WTC11 (cell line): Measurements from ENCODE around the gene SULT6B1. TPM values are rescaled to one million over a fixed set of nuclear protein-coding genes. Genes with fewer than 3 reads are reported as not detected.

ENCODE experiments used
- ATAC-seq: fragments of 200-7000 bp; cut with Tn5 transposase; 2 replicates; pipeline ENCODE4 v1.10.0; 2021; ENCODE audit warnings: mild to moderate bottlenecking, moderate library complexity
- Bru-seq: library from RNA; stranded (reverse); fragments of 400-500 nt; gene quantifications from one replicate; lab custom pipeline; 2021; lab: Mats Ljungman, UMichigan
- CTCF ChIA-PET: fragments of 300-600 bp; sonication (Branson Sonifier 250); formaldehyde crosslinking; loops from one replicate; lab custom pipeline; 2021; ENCODE audit warnings: antibody characterized with exemption; lab: Charles Lee
- POLR2A ChIA-PET: fragments of 350-600 bp; sonication (Branson Sonifier 250); formaldehyde crosslinking; loops from one replicate; lab custom pipeline; 2021; ENCODE audit warnings: antibody characterized with exemption; lab: Charles Lee
- DNase-seq: peaks from one replicate; pipeline ENCODE4 v3.0.0; 2021; ENCODE audit warnings: low spot score
- H3K27ac Mint-ChIP-seq: 2 replicates; pipeline ENCODE4 v1.8.0; 2021; ENCODE audit warnings: mixed read lengths
- H3K27me3 Mint-ChIP-seq: 2 replicates; pipeline ENCODE4 v1.8.0; 2021; ENCODE audit warnings: low read depth, mild to moderate bottlenecking, moderate library complexity, mixed read lengths
- H3K36me3 Mint-ChIP-seq: 2 replicates; pipeline ENCODE4 v1.8.0; 2021; ENCODE audit warnings: mixed read lengths
- H3K4me1 Mint-ChIP-seq: 2 replicates; pipeline ENCODE4 v1.8.0; 2022; ENCODE audit warnings: mixed read lengths
- H3K4me3 Mint-ChIP-seq: 2 replicates; pipeline ENCODE4 v1.8.0; 2021; ENCODE audit warnings: mild to moderate bottlenecking, moderate library complexity, mixed read lengths
- H3K9me3 Mint-ChIP-seq: 2 replicates; pipeline ENCODE4 v1.8.0; 2021; ENCODE audit warnings: mixed read lengths
- CDX4 ChIP-seq: fragments of 250-450 bp; sonication (Bioruptor Pico); IDR thresholded peaks from 2 replicates; pipeline ENCODE4 v1.9.0; 2021; ENCODE audit warnings: moderate library complexity, mild to moderate bottlenecking, inconsistent platforms, borderline replicate concordance
- CREM ChIP-seq: sonication (generic); formaldehyde crosslinking; IDR thresholded peaks from 2 replicates; pipeline ENCODE4 v1.8.1; 2022; ENCODE audit warnings: mild to moderate bottlenecking, missing genetic modification reagents, moderate library complexity
- ELF4 ChIP-seq: sonication (generic); formaldehyde crosslinking; IDR thresholded peaks from 2 replicates; pipeline ENCODE4 v1.8.1; 2022; ENCODE audit warnings: low read depth, mild to moderate bottlenecking, moderate library complexity, missing genetic modification reagents
- FOXP1 ChIP-seq: sonication (generic); formaldehyde crosslinking; IDR thresholded peaks from 2 replicates; pipeline ENCODE4 v1.8.0; 2022; ENCODE audit warnings: missing genetic modification reagents, mild to moderate bottlenecking, moderate library complexity, borderline replicate concordance
- JUN ChIP-seq: sonication (generic); formaldehyde crosslinking; IDR thresholded peaks from 2 replicates; pipeline ENCODE4 v1.8.0; 2023; ENCODE audit warnings: mild to moderate bottlenecking, missing genetic modification reagents
- MXD4 ChIP-seq: fragments of 250-450 bp; sonication (Bioruptor Pico); IDR thresholded peaks from 2 replicates; pipeline ENCODE4 v1.8.0; 2021; ENCODE audit warnings: mild to moderate bottlenecking, moderate library complexity, borderline replicate concordance
- NFYB ChIP-seq: sonication (generic); formaldehyde crosslinking; conservative IDR thresholded peaks from 2 replicates; pipeline ENCODE4 v1.8.0; 2022; ENCODE audit warnings: low read depth, missing genetic modification reagents
- NR2C2 ChIP-seq: sonication (generic); formaldehyde crosslinking; IDR thresholded peaks from 2 replicates; pipeline ENCODE4 v1.8.0; 2022; ENCODE audit warnings: mild to moderate bottlenecking, missing genetic modification reagents
- OVOL2 ChIP-seq: fragments of 250-450 bp; sonication (Bioruptor Pico); IDR thresholded peaks from 2 replicates; pipeline ENCODE4 v1.9.0; 2021; ENCODE audit warnings: mild to moderate bottlenecking, borderline replicate concordance
- SP1 ChIP-seq: sonication (generic); formaldehyde crosslinking; conservative IDR thresholded peaks from 2 replicates; pipeline ENCODE4 v1.8.1; 2022; ENCODE audit warnings: missing genetic modification reagents
- TP53 ChIP-seq: sonication (generic); formaldehyde crosslinking; IDR thresholded peaks from 2 replicates; pipeline ENCODE4 v1.8.1; 2023; ENCODE audit warnings: mild to moderate bottlenecking, missing genetic modification reagents
- ZNF121 ChIP-seq: sonication (generic); formaldehyde crosslinking; IDR thresholded peaks from 2 replicates; pipeline ENCODE4 v1.8.0; 2023; ENCODE audit warnings: missing genetic modification reagents
- ZNF232 ChIP-seq: sonication (generic); formaldehyde crosslinking; IDR thresholded peaks from 2 replicates; pipeline ENCODE4 v1.8.0; 2022; ENCODE audit warnings: mild to moderate bottlenecking, missing genetic modification reagents
- long read RNA-seq, 3 experiments: library from RNA in 1 of 3; library from capped mRNA in 1 of 3; library from polyadenylated mRNA in 1 of 3; unstranded in 2 of 3; stranded (forward) in 1 of 3; transcript quantifications; one replicate each; pipeline ENCODE4 v2.0.0, GENCODE V29; 2021
- total RNA-seq: library from RNA; stranded (reverse); gene quantifications from 3 replicates; pipeline ENCODE4 v1.2.3, GENCODE V29; 2021
- TF ChIP-seq, protein P1 (sequence below): sonication (generic); formaldehyde crosslinking; IDR thresholded peaks from 2 replicates; pipeline ENCODE4 v1.8.1; 2023; ENCODE audit warnings: mild to moderate bottlenecking, missing genetic modification reagents, moderate library complexity
- TF ChIP-seq, protein P2 (sequence below): sonication (generic); formaldehyde crosslinking; IDR thresholded peaks from 2 replicates; pipeline ENCODE4 v1.8.1; 2022; ENCODE audit warnings: low read depth, missing genetic modification reagents, borderline replicate concordance
- TF ChIP-seq, protein P3 (sequence below): sonication (generic); formaldehyde crosslinking; IDR thresholded peaks from 2 replicates; pipeline ENCODE4 v1.8.1; 2023; ENCODE audit warnings: mild to moderate bottlenecking, missing genetic modification reagents, moderate library complexity
- TF ChIP-seq, protein P4 (sequence below): sonication (generic); formaldehyde crosslinking; IDR thresholded peaks from 2 replicates; pipeline ENCODE4 v1.8.0; 2023; ENCODE audit warnings: mild to moderate bottlenecking, missing genetic modification reagents

SULT6B1 gene, protein sequence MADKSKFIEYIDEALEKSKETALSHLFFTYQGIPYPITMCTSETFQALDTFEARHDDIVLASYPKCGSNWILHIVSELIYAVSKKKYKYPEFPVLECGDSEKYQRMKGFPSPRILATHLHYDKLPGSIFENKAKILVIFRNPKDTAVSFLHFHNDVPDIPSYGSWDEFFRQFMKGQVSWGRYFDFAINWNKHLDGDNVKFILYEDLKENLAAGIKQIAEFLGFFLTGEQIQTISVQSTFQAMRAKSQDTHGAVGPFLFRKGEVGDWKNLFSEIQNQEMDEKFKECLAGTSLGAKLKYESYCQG
- total RNA-seq (not detected in 3 replicates), Bru-seq, nascent RNA (percentile 9 among the genes with signal in this experiment)
- long read RNA-seq, experiment 1: 0 reads
- long read RNA-seq, experiment 2: 0 reads
- long read RNA-seq, experiment 3: 0 reads

- POLR2A ChIA-PET: no interaction called here
- Mint-ChIP-seq H3K4me1 (peaks cover 50% of the 10 kb centered on the region), H3K9me3 (no peaks in the 10 kb centered on the region), H3K36me3 (no peaks in the 10 kb centered on the region), H3K27ac (peak within 1 kb of the TSS; percentile 84), H3K4me3 (no peak within 1 kb of the TSS)
- no peak for DNase-seq
- CTCF ChIA-PET: interaction anchor here (0.9 kb wide), 1 partner anchor 61 kb away, joined by 3 read pairs; no protein-coding TSS in a partner anchor
- TF ChIP-seq, protein P1, sequence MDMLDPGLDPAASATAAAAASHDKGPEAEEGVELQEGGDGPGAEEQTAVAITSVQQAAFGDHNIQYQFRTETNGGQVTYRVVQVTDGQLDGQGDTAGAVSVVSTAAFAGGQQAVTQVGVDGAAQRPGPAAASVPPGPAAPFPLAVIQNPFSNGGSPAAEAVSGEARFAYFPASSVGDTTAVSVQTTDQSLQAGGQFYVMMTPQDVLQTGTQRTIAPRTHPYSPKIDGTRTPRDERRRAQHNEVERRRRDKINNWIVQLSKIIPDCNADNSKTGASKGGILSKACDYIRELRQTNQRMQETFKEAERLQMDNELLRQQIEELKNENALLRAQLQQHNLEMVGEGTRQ (CRISPR knock-in tag): no peak
- TF ChIP-seq, all 79 proteins: peak for 0
- no peak for ATAC-seq
- no peaks in the 10 kb centered on the region for H3K27me3 Mint-ChIP-seq
These were observed at the start of gene SULT6B1 for GRCh38 chr2:37188570-37188969. TSS of gene SULT6B1 (minus strand) at chr2:37188670. CDS start at chr2:37188640, 30 bp downstream.

- ChIA-PET CTCF (interaction anchor here (1.0 to 1.6 kb wide), 4 partner anchors 10 to 447 kb away, joined by 3 to 4 read pairs (median 3); no protein-coding TSS in a partner anchor), POLR2A (interaction anchor here (0.5 to 0.8 kb wide), 4 partner anchors 11 to 175 kb away, joined by 3 read pairs; no protein-coding TSS in a partner anchor)
- Mint-ChIP-seq H3K36me3 (peaks cover 43% of the 10 kb centered on the region), H3K27me3 (no peaks in the 10 kb centered on the region), H3K27ac (no peak overlapping the region), H3K9me3 (peaks cover 8% of the 10 kb centered on the region), H3K4me1 (peaks cover 35% of the 10 kb centered on the region), H3K4me3 (no peak overlapping the region)
- ATAC-seq (peak; percentile 14), DNase-seq (peak; percentile 13)
- no peak for TF ChIP-seq CDX4 (CRISPR knock-in tag)
- TF ChIP-seq, protein P2, sequence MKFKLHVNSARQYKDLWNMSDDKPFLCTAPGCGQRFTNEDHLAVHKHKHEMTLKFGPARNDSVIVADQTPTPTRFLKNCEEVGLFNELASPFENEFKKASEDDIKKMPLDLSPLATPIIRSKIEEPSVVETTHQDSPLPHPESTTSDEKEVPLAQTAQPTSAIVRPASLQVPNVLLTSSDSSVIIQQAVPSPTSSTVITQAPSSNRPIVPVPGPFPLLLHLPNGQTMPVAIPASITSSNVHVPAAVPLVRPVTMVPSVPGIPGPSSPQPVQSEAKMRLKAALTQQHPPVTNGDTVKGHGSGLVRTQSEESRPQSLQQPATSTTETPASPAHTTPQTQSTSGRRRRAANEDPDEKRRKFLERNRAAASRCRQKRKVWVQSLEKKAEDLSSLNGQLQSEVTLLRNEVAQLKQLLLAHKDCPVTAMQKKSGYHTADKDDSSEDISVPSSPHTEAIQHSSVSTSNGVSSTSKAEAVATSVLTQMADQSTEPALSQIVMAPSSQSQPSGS (CRISPR knock-in tag): no peak
- no peak for TF ChIP-seq NFYB (CRISPR knock-in tag)
- TF ChIP-seq, protein P3, sequence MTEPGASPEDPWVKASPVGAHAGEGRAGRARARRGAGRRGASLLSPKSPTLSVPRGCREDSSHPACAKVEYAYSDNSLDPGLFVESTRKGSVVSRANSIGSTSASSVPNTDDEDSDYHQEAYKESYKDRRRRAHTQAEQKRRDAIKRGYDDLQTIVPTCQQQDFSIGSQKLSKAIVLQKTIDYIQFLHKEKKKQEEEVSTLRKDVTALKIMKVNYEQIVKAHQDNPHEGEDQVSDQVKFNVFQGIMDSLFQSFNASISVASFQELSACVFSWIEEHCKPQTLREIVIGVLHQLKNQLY (CRISPR knock-in tag): peak; percentile 57; the same call in 1 of the 2 replicates
- no peak for TF ChIP-seq ELF4 (CRISPR knock-in tag)
These were observed 43.9 kb upstream of the SULT6B1 start for GRCh38 chr2:37232131-37232933.

GRCh38 chr2:37231241-37232130, 43.0 kb upstream of the SULT6B1 start, which contains the start of the genes CEBPZ and NDUFAF7:
TSS of gene CEBPZ (minus strand) at chr2:37231596. CDS start at chr2:37231567, 29 bp downstream.
TSS of gene NDUFAF7 (plus strand) at chr2:37231658. CDS start at chr2:37231706, 48 bp downstream.
- peak; percentile 80 for DNase-seq
- Mint-ChIP-seq H3K9me3 (peaks cover 8% of the 10 kb centered on the region), H3K4me1 (peaks cover 43% of the 10 kb centered on the region), H3K36me3 (peaks cover 43% of the 10 kb centered on the region), H3K27ac (no peak within 1 kb of the TSS), H3K27me3 (no peaks in the 10 kb centered on the region), H3K4me3 (no peak within 1 kb of the TSS)
- ChIA-PET POLR2A (interaction anchor here (0.5 to 1.3 kb wide), 4 partner anchors 11 to 125 kb away, joined by 3 to 5 read pairs (median 3); no protein-coding TSS in a partner anchor), CTCF (interaction anchor here (1.0 to 1.6 kb wide), 4 partner anchors 9 to 446 kb away, joined by 3 to 4 read pairs (median 3); no protein-coding TSS in a partner anchor)
- peak; percentile 92 for ATAC-seq
- TF ChIP-seq FOXP1 (CRISPR knock-in tag) (peak; percentile 82), ZNF121 (no peak), OVOL2 (CRISPR knock-in tag) (no peak), SP1 (CRISPR knock-in tag) (peak; percentile 91), JUN (peak; percentile 86; the same call in 1 of the 2 replicates), ZNF232 (CRISPR knock-in tag) (peak; percentile 72; the same call in 1 of the 2 replicates), MXD4 (CRISPR knock-in tag) (no peak), NR2C2 (CRISPR knock-in tag) (no peak), TP53 (CRISPR knock-in tag) (0 out of 2 replicates have a peak, but pooled peaks have one; percentile 30), CREM (peak; percentile 90)
- TF ChIP-seq, protein P4, sequence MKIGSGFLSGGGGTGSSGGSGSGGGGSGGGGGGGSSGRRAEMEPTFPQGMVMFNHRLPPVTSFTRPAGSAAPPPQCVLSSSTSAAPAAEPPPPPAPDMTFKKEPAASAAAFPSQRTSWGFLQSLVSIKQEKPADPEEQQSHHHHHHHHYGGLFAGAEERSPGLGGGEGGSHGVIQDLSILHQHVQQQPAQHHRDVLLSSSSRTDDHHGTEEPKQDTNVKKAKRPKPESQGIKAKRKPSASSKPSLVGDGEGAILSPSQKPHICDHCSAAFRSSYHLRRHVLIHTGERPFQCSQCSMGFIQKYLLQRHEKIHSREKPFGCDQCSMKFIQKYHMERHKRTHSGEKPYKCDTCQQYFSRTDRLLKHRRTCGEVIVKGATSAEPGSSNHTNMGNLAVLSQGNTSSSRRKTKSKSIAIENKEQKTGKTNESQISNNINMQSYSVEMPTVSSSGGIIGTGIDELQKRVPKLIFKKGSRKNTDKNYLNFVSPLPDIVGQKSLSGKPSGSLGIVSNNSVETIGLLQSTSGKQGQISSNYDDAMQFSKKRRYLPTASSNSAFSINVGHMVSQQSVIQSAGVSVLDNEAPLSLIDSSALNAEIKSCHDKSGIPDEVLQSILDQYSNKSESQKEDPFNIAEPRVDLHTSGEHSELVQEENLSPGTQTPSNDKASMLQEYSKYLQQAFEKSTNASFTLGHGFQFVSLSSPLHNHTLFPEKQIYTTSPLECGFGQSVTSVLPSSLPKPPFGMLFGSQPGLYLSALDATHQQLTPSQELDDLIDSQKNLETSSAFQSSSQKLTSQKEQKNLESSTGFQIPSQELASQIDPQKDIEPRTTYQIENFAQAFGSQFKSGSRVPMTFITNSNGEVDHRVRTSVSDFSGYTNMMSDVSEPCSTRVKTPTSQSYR (CRISPR knock-in tag): no peak
